ENCODE results near the gene EXOC1. TPM values are rescaled to one million over a fixed set of nuclear protein-coding genes. Genes with fewer than 3 reads are reported as not detected.

Gene EXOC1
- total RNA-seq, 2 experiments from 2014 or later = 23.7 to 33.5 TPM

GRCh38 chr4:55857586-55857985 lies 4.1 kb downstream of the EXOC1 start:
- no peak overlapping the region for H3K27ac ChIP-seq (ENCODE audit: low read depth, low read length, poor library complexity, severe bottlenecking)
- no peaks in the 10 kb centered on the region for H3K9me2 ChIP-seq (ENCODE audit: insufficient read depth, low read length)
- H3K9me3 ChIP-seq (ENCODE audit: low read length) = peaks cover 9% of the 10 kb centered on the region
- H2AFZ ChIP-seq (ENCODE audit: low read length) = no peak overlapping the region
- POLR2A ChIA-PET = interaction anchor here (0.7 kb wide), 1 partner anchor 166 kb away, joined by 10 read pairs; no protein-coding TSS in a partner anchor
- no TSS peak for BruUV-seq (replicated peaks)
- peaks cover 17% of the 10 kb centered on the region for H3K4me1 ChIP-seq (ENCODE audit: insufficient read depth, low read length, poor library complexity, severe bottlenecking)
- intact Hi-C loops (cut with micrococcal nuclease; ENCODE audit: unreplicated experiment) = no loop called here
- CTCF ChIA-PET (ENCODE audit: unreplicated experiment) = no interaction called here
- TF ChIP-seq EZH2phosphoT487 (IDR thresholded peaks at IDR 0.05; ENCODE audit: borderline replicate concordance, low read depth, low read length) (no peak), CTCF (conservative IDR thresholded peaks at IDR 0.05; ENCODE audit: low read length) (no peak)
- H3K4me2 ChIP-seq (ENCODE audit: low read length) = no peak overlapping the region
- DNase-seq (ENCODE audit: low spot score) = no peak
- H3K4me3 ChIP-seq (ENCODE audit: low read depth, low read length, poor library complexity, severe bottlenecking) = no peak overlapping the region
- peaks cover 4% of the 10 kb centered on the region; the same call in 1 of the 2 replicates for H4K20me1 ChIP-seq (ENCODE audit: insufficient read depth, low read length)
- H3K79me2 ChIP-seq (ENCODE audit: insufficient read depth, low read depth, low read length) = peaks cover 29% of the 10 kb centered on the region; the same call in 1 of the 2 replicates
- H3K36me3 ChIP-seq (ENCODE audit: insufficient read depth, low read length) = peaks cover 43% of the 10 kb centered on the region

- ChIA-PET CTCF (ENCODE audit: unreplicated experiment) (no interaction called here), POLR2A (interaction anchor here (0.5 to 1.0 kb wide), 3 partner anchors 39 to 918 kb away, joined by 3 read pairs; no protein-coding TSS in a partner anchor)
- no peak for DNase-seq (ENCODE audit: low spot score)
- no peak for TF ChIP-seq EZH2phosphoT487 (IDR thresholded peaks at IDR 0.05; ENCODE audit: borderline replicate concordance, low read depth, low read length)
- TF ChIP-seq CTCF (conservative IDR thresholded peaks at IDR 0.05; ENCODE audit: low read length) = no peak
- Histone ChIP-seq H3K4me3 (ENCODE audit: low read depth, low read length, poor library complexity, severe bottlenecking) (no peak overlapping the region), H3K4me2 (ENCODE audit: low read length) (no peak overlapping the region), H3K79me2 (ENCODE audit: insufficient read depth, low read depth, low read length) (peaks cover 22% of the 10 kb centered on the region; the same call in 1 of the 2 replicates), H2AFZ (ENCODE audit: low read length) (no peak overlapping the region), H3K4me1 (ENCODE audit: insufficient read depth, low read length, poor library complexity, severe bottlenecking) (peaks cover 7% of the 10 kb centered on the region), H3K9me2 (ENCODE audit: insufficient read depth, low read length) (no peaks in the 10 kb centered on the region), H4K20me1 (ENCODE audit: insufficient read depth, low read length) (peaks cover 2% of the 10 kb centered on the region; the same call in 1 of the 2 replicates), H3K27ac (ENCODE audit: low read depth, low read length, poor library complexity, severe bottlenecking) (no peak overlapping the region), H3K9me3 (ENCODE audit: low read length) (peaks cover 5% of the 10 kb centered on the region), H3K36me3 (ENCODE audit: insufficient read depth, low read length) (peaks cover 46% of the 10 kb centered on the region)
- intact Hi-C loops (cut with micrococcal nuclease; ENCODE audit: unreplicated experiment) = loop anchor here (10.0 kb wide), 1 partner anchor 445 kb away; no protein-coding TSS in a partner anchor
- BruUV-seq (replicated peaks) = no TSS peak
These were observed 6.3 kb downstream of the EXOC1 start for GRCh38 chr4:55859711-55860110.

- POLR2A ChIA-PET = interaction anchor here (0.6 to 1.3 kb wide), 3 partner anchors 11 to 425 kb away, joined by 3 to 8 read pairs (median 3); partner anchors contain the start of gene EXOC1
- CTCF ChIA-PET (ENCODE audit: unreplicated experiment) = interaction anchor here (1.6 kb wide), 1 partner anchor 9 kb away, joined by 4 read pairs; no protein-coding TSS in a partner anchor
These were observed 11.3 kb downstream of the EXOC1 start for GRCh38 chr4:55864577-55865223.

More at GRCh38 chr4:55864577-55865223, 11.3 kb downstream of the EXOC1 start:
- intact Hi-C loops (cut with micrococcal nuclease; ENCODE audit: unreplicated experiment) = loop anchor here (5.0 to 10.0 kb wide), 2 partner anchors 440 to 517 kb away; partner anchors contain the start of gene SRD5A3
- DNase-seq (ENCODE audit: low spot score) = no peak
- H3K4me2 ChIP-seq (ENCODE audit: low read length) = no peak overlapping the region
- H3K79me2 ChIP-seq (ENCODE audit: insufficient read depth, low read depth, low read length) = no peaks in the 10 kb centered on the region
- no peak overlapping the region for H2AFZ ChIP-seq (ENCODE audit: low read length)
- no peak overlapping the region for H3K27ac ChIP-seq (ENCODE audit: low read depth, low read length, poor library complexity, severe bottlenecking)
- H3K4me3 ChIP-seq (ENCODE audit: low read depth, low read length, poor library complexity, severe bottlenecking) = no peak overlapping the region
- peaks cover 62% of the 10 kb centered on the region for H3K36me3 ChIP-seq (ENCODE audit: insufficient read depth, low read length)
- BruUV-seq (replicated peaks) = no TSS peak
- H3K9me3 ChIP-seq (ENCODE audit: low read length) = no peaks in the 10 kb centered on the region
- H3K9me2 ChIP-seq (ENCODE audit: insufficient read depth, low read length) = no peaks in the 10 kb centered on the region
- TF ChIP-seq CTCF (conservative IDR thresholded peaks at IDR 0.05; ENCODE audit: low read length) (no peak), EZH2phosphoT487 (IDR thresholded peaks at IDR 0.05; ENCODE audit: borderline replicate concordance, low read depth, low read length) (no peak)
- H4K20me1 ChIP-seq (ENCODE audit: insufficient read depth, low read length) = no peaks in the 10 kb centered on the region
- no peaks in the 10 kb centered on the region for H3K4me1 ChIP-seq (ENCODE audit: insufficient read depth, low read length, poor library complexity, severe bottlenecking)
